ENCODE measurements around the gene GNL1.

GRCh38 chr6:30554962-30555815 is 1.1 kb downstream of the GNL1 start:
- no peak for TF ChIP-seq CTCF (IDR thresholded peaks at IDR 0.05)
- no peak for TF ChIP-seq TAF1 (IDR thresholded peaks at IDR 0.05; ENCODE audit: borderline replicate concordance, low read depth, low read length)

All from SK-N-SH (cell line).